CD4-positive, alpha-beta T cell (primary cell): ENCODE results near the gene MCRIP1. TPM values are rescaled to one million over a fixed set of nuclear protein-coding genes. Genes with fewer than 3 reads are reported as not detected.

Experiments used
- ATAC-seq: fragments of 200-7000 bp; cut with Tn5 transposase; one replicate; pipeline ENCODE4 v1.10.0; 2022; ENCODE audit warnings: mild to moderate bottlenecking; ENCODE audit not compliant: poor library complexity
- CTCF ChIA-PET: fragments of 350-600 bp; sonication (Branson Sonifier 250); formaldehyde crosslinking; loops from one replicate; lab custom pipeline; 2021; ENCODE audit warnings: antibody characterized with exemption, inconsistent platforms; lab: Charles Lee
- POLR2A ChIA-PET: fragments of 350-600 bp; sonication (Branson Sonifier 250); formaldehyde crosslinking; loops from one replicate; lab custom pipeline; 2021; ENCODE audit warnings: antibody characterized with exemption, inconsistent platforms; lab: Charles Lee
- DNase-seq, 14 experiments: peaks; one replicate each; pipeline ENCODE4 v3.0.0-alpha.2; 2013 to 2020; ENCODE audit warnings: mixed read lengths in 2 of 14
- H3K27ac ChIP-seq, 2 donors: one replicate each; pipeline versions ENCODE4 v1.5.1 to v1.7.0; 2013; ENCODE audit warnings: low read length in 2 of 2, low read depth in 1 of 2, mild to moderate bottlenecking in 1 of 2
- H3K27me3 ChIP-seq, 2 experiments: 1 replicate in 1 of 2; 2 replicates in 1 of 2; pipeline versions ENCODE4 v1.6.1 to v1.7.0; 2013; ENCODE audit warnings: low read length in 2 of 2, control low read depth in 1 of 2, mild to moderate bottlenecking in 1 of 2, moderate library complexity in 1 of 2; ENCODE audit not compliant: insufficient read depth in 2 of 2, control insufficient read depth in 1 of 2
- H3K36me3 ChIP-seq: one replicate; pipeline ENCODE4 v1.6.1; 2013; ENCODE audit warnings: low read length, control low read depth; ENCODE audit not compliant: insufficient read depth
- H3K4me1 ChIP-seq: one replicate; pipeline ENCODE4 v1.6.1; 2013; ENCODE audit warnings: low read length, control low read depth; ENCODE audit not compliant: insufficient read depth
- H3K4me3 ChIP-seq: one replicate; pipeline ENCODE4 v1.5.1; 2013; ENCODE audit warnings: mild to moderate bottlenecking, low read length, moderate library complexity
- H3K9me3 ChIP-seq, 2 experiments: 1 replicate in 1 of 2; 2 replicates in 1 of 2; pipeline versions ENCODE4 v1.6.1 to v1.7.0; 2013; ENCODE audit warnings: low read length in 2 of 2, mild to moderate bottlenecking in 2 of 2, control low read depth in 1 of 2, moderate library complexity in 1 of 2; ENCODE audit not compliant: control insufficient read depth in 1 of 2, insufficient read depth in 1 of 2
- H3K27ac Mint-ChIP-seq: one replicate; pipeline ENCODE4 v1.8.0; 2020; ENCODE audit warnings: mixed read lengths
- H3K27me3 Mint-ChIP-seq: one replicate; pipeline ENCODE4 v1.8.0; 2021; ENCODE audit warnings: mixed read lengths
- H3K36me3 Mint-ChIP-seq: one replicate; pipeline ENCODE4 v1.8.0; 2021; ENCODE audit warnings: low read depth, mixed read lengths
- H3K4me1 Mint-ChIP-seq: one replicate; pipeline ENCODE4 v1.8.0; 2021; ENCODE audit warnings: low read depth, mixed read lengths
- H3K4me3 Mint-ChIP-seq: one replicate; pipeline ENCODE4 v1.8.0; 2020; ENCODE audit warnings: mild to moderate bottlenecking, mixed read lengths
- H3K9me3 Mint-ChIP-seq: one replicate; pipeline ENCODE4 v1.8.0; 2020; ENCODE audit warnings: mixed read lengths
- intact Hi-C, 2 experiments: fragments of 100-400 bp; cut with DNase I in 1 of 2; cut with micrococcal nuclease in 1 of 2; formaldehyde crosslinking; loops; one replicate each; pipeline versions ENCODE4 v1.15.1 to v1.9.0; 2023 to 2025; cut with DNase I, micrococcal nuclease
- total RNA-seq, 174 experiments: library from RNA in 2 of 174; stranded (reverse) in 2 of 174; gene quantifications; one replicate each; pipeline ENCODE4 v1.2.3 and lab custom pipeline; 2021 to 2026
- TF ChIP-seq, protein P1 (sequence below): fragments of 200-600 bp; IDR thresholded peaks from one replicate; pipeline ENCODE4 v1.8.0; 2022; ENCODE audit warnings: antibody characterized with exemption, mild to moderate bottlenecking

The MCRIP1 gene
- total RNA-seq, 2 experiments from 2014 or later, result 36.9 to 37.7 TPM

DNA sequence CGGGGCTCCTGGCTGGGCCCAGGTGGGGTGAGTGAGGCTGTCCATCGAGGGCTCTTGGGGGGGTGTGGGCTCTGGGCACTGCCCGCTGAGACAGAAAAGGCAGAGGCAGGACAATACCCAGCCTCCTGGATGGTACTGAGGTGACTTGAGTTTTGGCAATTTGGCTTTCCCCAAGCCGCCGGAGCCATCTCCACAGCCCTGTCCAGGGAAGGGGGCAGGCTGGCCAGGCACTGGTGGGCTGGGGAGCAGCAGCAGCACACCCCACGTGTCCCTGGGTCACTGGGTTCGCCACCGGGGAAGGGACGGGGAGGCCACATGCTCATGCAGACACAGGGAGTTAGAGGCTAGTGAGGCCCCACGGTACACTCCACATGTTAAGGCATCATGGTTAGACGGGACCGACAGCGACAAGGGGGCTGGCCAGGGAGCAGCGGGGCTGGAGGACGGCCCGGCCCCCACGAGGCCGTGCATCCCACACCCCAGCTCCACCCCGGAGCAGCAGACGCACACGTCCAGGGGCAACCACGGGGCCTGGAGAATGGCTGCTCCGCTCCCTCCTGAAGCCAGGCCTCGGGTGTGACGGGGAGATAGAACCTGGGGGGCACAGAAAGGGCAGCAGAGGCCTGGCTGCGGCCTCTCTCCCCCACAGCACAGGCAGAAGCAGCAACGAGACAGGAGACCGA, 35.0 kb upstream of the MCRIP1 start:
- H3K27me3 ChIP-seq, result peaks cover 0 to 3% of the 10 kb centered on the region in 2 experiments
- intact Hi-C loops, result loop anchor here in 1 of 2 experiments (10.0 kb wide), 1 partner anchor 353 kb away; the partner anchor contains the start of gene ACTG1
- Mint-ChIP-seq H3K36me3 (peaks cover 55% of the 10 kb centered on the region), H3K9me3 (no peaks in the 10 kb centered on the region), H3K27me3 (no peaks in the 10 kb centered on the region), H3K4me3 (peak overlapping the region; percentile 72), H3K27ac (peak overlapping the region; percentile 84), H3K4me1 (peaks cover 38% of the 10 kb centered on the region)
- ATAC-seq (no peak), DNase-seq (peak in 1 of 14 experiments; percentile 15)
- CTCF ChIA-PET, result interaction anchor here (1.6 kb wide), 1 partner anchor 24 kb away, joined by 5 read pairs; the partner anchor contains the start of gene ANAPC11
- TF ChIP-seq, protein P1, sequence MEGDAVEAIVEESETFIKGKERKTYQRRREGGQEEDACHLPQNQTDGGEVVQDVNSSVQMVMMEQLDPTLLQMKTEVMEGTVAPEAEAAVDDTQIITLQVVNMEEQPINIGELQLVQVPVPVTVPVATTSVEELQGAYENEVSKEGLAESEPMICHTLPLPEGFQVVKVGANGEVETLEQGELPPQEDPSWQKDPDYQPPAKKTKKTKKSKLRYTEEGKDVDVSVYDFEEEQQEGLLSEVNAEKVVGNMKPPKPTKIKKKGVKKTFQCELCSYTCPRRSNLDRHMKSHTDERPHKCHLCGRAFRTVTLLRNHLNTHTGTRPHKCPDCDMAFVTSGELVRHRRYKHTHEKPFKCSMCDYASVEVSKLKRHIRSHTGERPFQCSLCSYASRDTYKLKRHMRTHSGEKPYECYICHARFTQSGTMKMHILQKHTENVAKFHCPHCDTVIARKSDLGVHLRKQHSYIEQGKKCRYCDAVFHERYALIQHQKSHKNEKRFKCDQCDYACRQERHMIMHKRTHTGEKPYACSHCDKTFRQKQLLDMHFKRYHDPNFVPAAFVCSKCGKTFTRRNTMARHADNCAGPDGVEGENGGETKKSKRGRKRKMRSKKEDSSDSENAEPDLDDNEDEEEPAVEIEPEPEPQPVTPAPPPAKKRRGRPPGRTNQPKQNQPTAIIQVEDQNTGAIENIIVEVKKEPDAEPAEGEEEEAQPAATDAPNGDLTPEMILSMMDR, result no peak
- peaks cover 0 to 3% of the 10 kb centered on the region in 2 experiments for H3K9me3 ChIP-seq
- POLR2A ChIA-PET, result interaction anchor here (1.1 to 1.2 kb wide), 2 partner anchors 17 to 155 kb away, joined by 4 to 5 read pairs; partner anchors contain the start of genes CENPX and LRRC45
- no peak overlapping the region for H3K27ac ChIP-seq
- peaks cover 70% of the 10 kb centered on the region for H3K4me1 ChIP-seq
- no peak overlapping the region for H3K4me3 ChIP-seq
- H3K36me3 ChIP-seq, result peaks cover 46% of the 10 kb centered on the region

- H3K4me1 ChIP-seq, result peaks cover 69% of the 10 kb centered on the region
- ATAC-seq (no peak), DNase-seq (peak in 5 of 14 experiments; percentile 30 to 47 (median 39))
- no peak overlapping the region for H3K4me3 ChIP-seq
- TF ChIP-seq, protein P1, result no peak
- Mint-ChIP-seq H3K27ac (peak overlapping the region; percentile 84), H3K4me1 (peaks cover 38% of the 10 kb centered on the region), H3K4me3 (peak overlapping the region; percentile 72), H3K27me3 (no peaks in the 10 kb centered on the region), H3K36me3 (peaks cover 51% of the 10 kb centered on the region), H3K9me3 (no peaks in the 10 kb centered on the region)
- H3K27me3 ChIP-seq, result peaks cover 0 to 3% of the 10 kb centered on the region in 2 experiments
- peaks cover 0 to 3% of the 10 kb centered on the region in 2 experiments for H3K9me3 ChIP-seq
- intact Hi-C loops, result loop anchor here in 1 of 2 experiments (10.0 kb wide), 1 partner anchor 353 kb away; the partner anchor contains the start of gene ACTG1
- ChIA-PET CTCF (no interaction called here), POLR2A (interaction anchor here (0.8 to 2.2 kb wide), 5 partner anchors 18 to 164 kb away, joined by 3 to 10 read pairs (median 5); partner anchors contain the start of genes ALYREF, ANAPC11, CENPX and LRRC45)
- peaks cover 48% of the 10 kb centered on the region for H3K36me3 ChIP-seq
- H3K27ac ChIP-seq, result no peak overlapping the region
Observed at GRCh38 chr17:81867170-81867990, 34.3 kb upstream of the MCRIP1 start.
